SK-N-SH (cell line): ENCODE measurements around the gene NEGR1. TPM values are rescaled to one million over a fixed set of nuclear protein-coding genes. Genes with fewer than 3 reads are reported as not detected.

Source experiments
- CTCF ChIA-PET: fragments of 300-600, 350-600 bp; formaldehyde crosslinking; extraction: SDS; loops from one replicate; lab custom pipeline; 2021; lab: Yijun Ruan, JAX
- POLR2A ChIA-PET: fragments of 350-600 bp; sonication (Branson Sonifier 250); formaldehyde crosslinking; extraction: SDS; loops from one replicate; lab custom pipeline; 2020; ENCODE audit warnings: antibody characterized with exemption, inconsistent platforms; lab: Yijun Ruan, JAX
- DNase-seq: peaks from one replicate; pipeline ENCODE4 v3.0.0; 2012
- H2AFZ ChIP-seq: fragments of 200-600 bp; sonication (generic); 2 replicates; pipeline ENCODE4 v1.8.1; 2016; ENCODE audit warnings: antibody characterized with exemption, mild to moderate bottlenecking, low read depth
- H3F3A ChIP-seq: fragments of 200-600 bp; sonication (generic); replicated peaks from 2 replicates; pipeline ENCODE3; 2016; ENCODE audit warnings: antibody characterized with exemption, mild to moderate bottlenecking; ENCODE audit not compliant: insufficient read depth
- H3K27ac ChIP-seq, 2 experiments: fragments of 200-500 bp in 1 of 2; fragments of 200-600 bp in 1 of 2; sonication (Bioruptor generic) in 1 of 2; sonication (generic), shearing (Covaris generic) in 1 of 2; 2 replicates each; pipeline versions ENCODE4 v1.5.1 to v1.6.1; 2014 to 2016; ENCODE audit warnings: low read depth in 2 of 2, inconsistent platforms in 1 of 2, low read length in 1 of 2, mild to moderate bottlenecking in 1 of 2, mixed read lengths in 1 of 2
- H3K27me3 ChIP-seq: fragments of 200-600 bp; sonication (generic), shearing (Covaris generic); 2 replicates; pipeline ENCODE4 v1.6.1; 2016; ENCODE audit warnings: mixed run types; ENCODE audit not compliant: insufficient read depth
- H3K36me3 ChIP-seq, 2 experiments: fragments of 200-500 bp in 1 of 2; fragments of 200-600 bp in 1 of 2; sonication (Bioruptor generic) in 1 of 2; sonication (generic) in 1 of 2; replicated peaks in 1 of 2; 2 replicates each; pipeline versions ENCODE3 to v1.5.1; 2014 to 2016; ENCODE audit warnings: low read length in 1 of 2, mild to moderate bottlenecking in 1 of 2; ENCODE audit not compliant: insufficient read depth in 2 of 2, control insufficient read depth in 1 of 2
- H3K4me1 ChIP-seq, 2 experiments: fragments of 200-500 bp in 1 of 2; fragments of 200-600 bp in 1 of 2; sonication (Bioruptor generic) in 1 of 2; sonication (generic), shearing (Covaris generic) in 1 of 2; 2 replicates each; pipeline versions ENCODE4 v1.5.1 to v1.6.1; 2014 to 2016; ENCODE audit warnings: low read depth in 1 of 2, low read length in 1 of 2, mixed run types in 1 of 2; ENCODE audit not compliant: insufficient read depth in 2 of 2, control insufficient read depth in 1 of 2
- H3K4me2 ChIP-seq: fragments of 200-600 bp; sonication (generic), shearing (Covaris generic); 2 replicates; pipeline ENCODE4 v1.6.1; 2017; ENCODE audit warnings: mixed run types
- H3K4me3 ChIP-seq, 2 experiments: fragments of 200-500 bp in 1 of 2; fragments of 200-600 bp in 1 of 2; sonication (Bioruptor generic) in 1 of 2; sonication (generic), shearing (Covaris generic) in 1 of 2; 2 replicates each; pipeline versions ENCODE4 v1.5.1 to v1.8.1; 2014 to 2016; ENCODE audit warnings: low read depth in 2 of 2, inconsistent platforms in 1 of 2, low read length in 1 of 2, mild to moderate bottlenecking in 1 of 2, mixed read lengths in 1 of 2, moderate library complexity in 1 of 2
- H3K79me2 ChIP-seq: fragments of 200-600 bp; sonication (generic); 2 replicates; pipeline ENCODE4 v1.8.1; 2017; ENCODE audit warnings: mild to moderate bottlenecking; ENCODE audit not compliant: insufficient read depth
- H3K9ac ChIP-seq: fragments of 200-600 bp; sonication (generic); 2 replicates; pipeline ENCODE4 v1.6.1; 2017; ENCODE audit warnings: mixed run types
- H3K9me2 ChIP-seq: fragments of 200-600 bp; sonication (generic); 2 replicates; pipeline ENCODE4 v1.6.1; 2017; ENCODE audit warnings: mixed run types
- H3K9me3 ChIP-seq: fragments of 200-600 bp; sonication (generic); 2 replicates; pipeline ENCODE4 v1.6.1; 2017; ENCODE audit warnings: mixed run types, mild to moderate bottlenecking, moderate library complexity
- H4K20me1 ChIP-seq: fragments of 200-600 bp; sonication (generic); 2 replicates; pipeline ENCODE4 v1.6.1; 2017; ENCODE audit warnings: mild to moderate bottlenecking, mixed run types; ENCODE audit not compliant: insufficient read depth
- ELF1 ChIP-seq: IDR thresholded peaks from 2 replicates; pipeline ENCODE4 v1.4.0; 2012
- EP300 ChIP-seq, 2 experiments: IDR thresholded peaks; 2 replicates each; pipeline versions ENCODE4 v1.4.0 to v1.6.1; 2012; ENCODE audit warnings: borderline replicate concordance in 1 of 2, low read depth in 1 of 2, low read length in 1 of 2
- FOXJ3 ChIP-seq: sonication (generic); formaldehyde crosslinking; IDR thresholded peaks from 2 replicates; pipeline ENCODE4 v1.5.1; 2020; ENCODE audit warnings: mild to moderate bottlenecking, missing genetic modification reagents
- FOXM1 ChIP-seq: IDR thresholded peaks from 2 replicates; pipeline ENCODE4 v1.4.0; 2012; ENCODE audit warnings: low read depth, mild to moderate bottlenecking
- GABPA ChIP-seq: IDR thresholded peaks from 2 replicates; pipeline ENCODE4 v1.4.0; 2012; ENCODE audit warnings: low read depth, mild to moderate bottlenecking
- GATA2 ChIP-seq: sonication (generic); formaldehyde crosslinking; IDR thresholded peaks from 2 replicates; pipeline ENCODE4 v1.5.0; 2020; ENCODE audit warnings: mild to moderate bottlenecking, missing genetic modification reagents
- IRF3 ChIP-seq: fragments of 150-350 bp; IDR thresholded peaks from 2 replicates; pipeline ENCODE4 v1.6.1; 2016; ENCODE audit warnings: mild to moderate bottlenecking, low read depth, low read length
- RCOR1 ChIP-seq: fragments of 150-350 bp; IDR thresholded peaks from 2 replicates; pipeline ENCODE4 v1.6.1; 2017; ENCODE audit warnings: antibody characterized with exemption, low read length
- SMC3 ChIP-seq: IDR thresholded peaks from 2 replicates; pipeline ENCODE4 v1.6.1; 2012; ENCODE audit warnings: low read depth, low read length, improper control_type of control experiment
- TAF1 ChIP-seq: IDR thresholded peaks from 2 replicates; pipeline ENCODE4 v1.6.1; 2012; ENCODE audit warnings: low read depth, mild to moderate bottlenecking, low read length, moderate library complexity, borderline replicate concordance
- TCF12 ChIP-seq: IDR thresholded peaks from 2 replicates; pipeline ENCODE4 v1.4.0; 2012
- USF1 ChIP-seq: IDR thresholded peaks from 2 replicates; pipeline ENCODE4 v1.4.0; 2012; ENCODE audit warnings: low read depth, borderline replicate concordance
- USF2 ChIP-seq: fragments of 150-350 bp; IDR thresholded peaks from 2 replicates; pipeline ENCODE4 v1.6.1; 2017; ENCODE audit warnings: antibody characterized with exemption, low read length, low read depth, borderline replicate concordance
- polyA plus RNA-seq, 3 experiments: library from polyadenylated mRNA; depleted of rRNA; stranded (reverse); fragments of >200 nt; gene quantifications; 2 replicates each; pipeline ENCODE4 v1.2.3, GENCODE V29; 2012
- TF ChIP-seq, protein P1 (sequence below): fragments of 200-600 bp; sonication (generic); IDR thresholded peaks from 2 replicates; pipeline ENCODE4 v1.6.1; 2017; ENCODE audit warnings: antibody characterized with exemption, mild to moderate bottlenecking, moderate library complexity

Gene NEGR1
- polyA plus RNA-seq, 1 of the 3 experiments (the other 2 are of a cell fraction) = 0.21 TPM

DNA sequence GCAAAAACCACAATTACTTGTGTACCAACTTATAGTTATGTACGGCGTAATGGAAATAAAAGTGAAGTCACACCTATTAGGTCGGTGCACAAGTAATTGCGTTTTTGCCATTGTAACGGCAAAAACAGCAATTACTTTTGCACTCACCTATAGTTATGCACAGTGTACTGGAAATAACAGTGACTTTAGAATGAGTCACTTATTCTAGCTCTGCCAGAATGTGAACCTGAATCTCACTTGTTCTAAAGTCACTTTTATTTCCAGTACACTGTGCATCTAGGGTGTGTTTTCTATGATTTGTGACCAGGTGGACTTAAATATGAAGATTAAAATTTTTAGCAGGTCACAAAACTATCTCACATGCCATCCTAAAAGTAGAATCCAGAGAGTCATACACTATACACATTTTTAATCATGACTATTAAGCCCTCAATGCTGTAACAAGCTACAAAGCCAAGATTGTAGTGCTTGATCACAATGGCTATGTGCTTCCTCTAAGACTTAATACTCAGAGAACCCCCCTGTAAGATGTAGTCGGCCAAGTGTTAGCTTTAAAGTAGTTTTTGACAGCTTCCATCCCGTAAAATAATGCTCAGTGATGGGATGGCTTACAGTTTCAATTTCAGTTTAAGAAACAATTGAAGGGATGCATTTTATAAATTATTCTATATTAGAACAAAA, 218.8 kb downstream of the NEGR1 start (continued):
- TF ChIP-seq, protein P1, sequence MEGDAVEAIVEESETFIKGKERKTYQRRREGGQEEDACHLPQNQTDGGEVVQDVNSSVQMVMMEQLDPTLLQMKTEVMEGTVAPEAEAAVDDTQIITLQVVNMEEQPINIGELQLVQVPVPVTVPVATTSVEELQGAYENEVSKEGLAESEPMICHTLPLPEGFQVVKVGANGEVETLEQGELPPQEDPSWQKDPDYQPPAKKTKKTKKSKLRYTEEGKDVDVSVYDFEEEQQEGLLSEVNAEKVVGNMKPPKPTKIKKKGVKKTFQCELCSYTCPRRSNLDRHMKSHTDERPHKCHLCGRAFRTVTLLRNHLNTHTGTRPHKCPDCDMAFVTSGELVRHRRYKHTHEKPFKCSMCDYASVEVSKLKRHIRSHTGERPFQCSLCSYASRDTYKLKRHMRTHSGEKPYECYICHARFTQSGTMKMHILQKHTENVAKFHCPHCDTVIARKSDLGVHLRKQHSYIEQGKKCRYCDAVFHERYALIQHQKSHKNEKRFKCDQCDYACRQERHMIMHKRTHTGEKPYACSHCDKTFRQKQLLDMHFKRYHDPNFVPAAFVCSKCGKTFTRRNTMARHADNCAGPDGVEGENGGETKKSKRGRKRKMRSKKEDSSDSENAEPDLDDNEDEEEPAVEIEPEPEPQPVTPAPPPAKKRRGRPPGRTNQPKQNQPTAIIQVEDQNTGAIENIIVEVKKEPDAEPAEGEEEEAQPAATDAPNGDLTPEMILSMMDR = no peak
- no peak for TF ChIP-seq FOXM1
- no peak for TF ChIP-seq TAF1
- no peak for TF ChIP-seq GATA2 (CRISPR knock-in tag)
- TF ChIP-seq IRF3 = no peak
- TF ChIP-seq TCF12 = no peak

DNA sequence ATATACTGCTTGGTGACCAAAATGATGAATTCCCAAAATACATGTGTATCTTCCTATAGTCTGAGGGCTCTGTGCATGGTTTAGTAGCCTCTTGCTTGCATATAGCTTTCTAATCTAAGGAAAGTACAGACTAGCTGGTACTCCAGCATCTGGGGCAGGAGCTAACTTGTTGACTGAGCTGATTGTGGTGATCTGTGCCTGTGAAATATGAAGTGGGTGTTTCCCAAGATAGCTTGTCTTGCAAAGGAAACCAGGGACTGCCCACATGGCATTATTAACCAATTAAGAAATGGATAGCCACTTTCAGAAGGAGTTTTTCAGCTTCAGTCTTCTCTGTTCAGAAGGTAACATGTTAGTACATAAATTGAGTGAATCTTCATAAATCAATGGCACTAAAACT, 219.8 kb downstream of the NEGR1 start:
- Histone ChIP-seq H3K27ac (no peak overlapping the region), H3K27me3 (no peaks in the 10 kb centered on the region), H3F3A (no peaks in the 10 kb centered on the region), H3K4me3 (no peak overlapping the region)
- CTCF ChIA-PET = interaction anchor here (0.8 to 2.8 kb wide), 5 partner anchors 10 to 24 kb away, joined by 3 to 8 read pairs (median 4); no protein-coding TSS in a partner anchor
- POLR2A ChIA-PET = no interaction called here
- TF ChIP-seq USF2 = no peak
- no peak for TF ChIP-seq EP300 (IDR thresholded peaks at IDR 0.05; ENCODE audit: borderline replicate concordance in 1 of 2, low read depth in 1 of 2, low read length in 1 of 2)
- no peak for TF ChIP-seq SMC3
- no peak for TF ChIP-seq FOXJ3 (CRISPR knock-in tag)
- no peak for TF ChIP-seq USF1
- TF ChIP-seq GABPA = no peak
- no peak for TF ChIP-seq ELF1
- no peak for TF ChIP-seq RCOR1
- TF ChIP-seq, all 33 proteins: peak for 0
- Histone ChIP-seq H3K4me1 (no peaks in the 10 kb centered on the region), H3K4me2 (no peak overlapping the region), H3K9me2 (no peaks in the 10 kb centered on the region), H4K20me1 (no peaks in the 10 kb centered on the region), H3K79me2 (no peaks in the 10 kb centered on the region), H2AFZ (no peak overlapping the region), H3K36me3 (no peaks in the 10 kb centered on the region), H3K9ac (no peak overlapping the region), H3K9me3 (no peaks in the 10 kb centered on the region)
- DNase-seq = no peak
